IMR-90 (cell line): ENCODE results near the gene CTNNA2. TPM values are rescaled to one million over a fixed set of nuclear protein-coding genes. Genes with fewer than 3 reads are reported as not detected.

Experiments
- ATAC-seq: fragments of 200-7000 bp; cut with Tn5 transposase; 2 replicates; pipeline ENCODE4 v1.9.1; 2020; ENCODE audit warnings: low read depth, mild to moderate bottlenecking, moderate library complexity
- BruUV-seq: library from RNA; stranded (reverse); fragments of 400-500 nt; replicated peaks from 2 replicates; lab custom pipeline; 2021; lab: Mats Ljungman, UMichigan
- CTCF ChIA-PET: fragments of 300-600 bp; formaldehyde crosslinking; extraction: SDS; loops from one replicate; lab custom pipeline; 2021; ENCODE audit warnings: antibody characterized with exemption; lab: Yijun Ruan, JAX
- POLR2A ChIA-PET: fragments of 300-600 bp; sonication (Branson Sonifier 250); formaldehyde crosslinking; loops from one replicate; lab custom pipeline; 2022; ENCODE audit warnings: antibody characterized with exemption; ENCODE audit not compliant: unreplicated experiment; lab: Charles Lee
- DNase-seq: peaks from one replicate; pipeline ENCODE4 v3.0.0; 2013
- H2AFZ ChIP-seq: replicated peaks from 2 replicates; pipeline ENCODE3; 2013; ENCODE audit warnings: low read length, mild to moderate bottlenecking; ENCODE audit not compliant: poor library complexity
- H2AK5ac ChIP-seq: 2 replicates; pipeline ENCODE4 v1.6.1; 2013; ENCODE audit warnings: low read depth, low read length, inconsistent platforms
- H2AK9ac ChIP-seq: replicated peaks from 2 replicates; pipeline ENCODE3; 2013; ENCODE audit warnings: mild to moderate bottlenecking, low read depth, low read length, moderate library complexity; ENCODE audit not compliant: poor library complexity
- H2BK120ac ChIP-seq: 2 replicates; pipeline ENCODE4 v1.6.1; 2013; ENCODE audit warnings: low read depth, low read length, inconsistent platforms
- H2BK15ac ChIP-seq: 3 replicates; pipeline ENCODE4 v1.6.1; 2013; ENCODE audit warnings: low read depth, low read length, inconsistent platforms
- H2BK20ac ChIP-seq: 2 replicates; pipeline ENCODE4 v1.6.1; 2013; ENCODE audit warnings: low read depth, mild to moderate bottlenecking, inconsistent platforms, low read length, moderate library complexity
- H2BK5ac ChIP-seq: 2 replicates; pipeline ENCODE4 v1.6.1; 2013; ENCODE audit warnings: mild to moderate bottlenecking, low read depth, low read length, inconsistent platforms; ENCODE audit not compliant: poor library complexity, severe bottlenecking
- H3K14ac ChIP-seq: replicated peaks from 2 replicates; pipeline ENCODE4 v1.6.1; 2013; ENCODE audit warnings: low read depth, low read length, inconsistent platforms
- H3K18ac ChIP-seq: 2 replicates; pipeline ENCODE4 v1.6.1; 2013; ENCODE audit warnings: low read depth, low read length, control low read depth
- H3K23ac ChIP-seq: 2 replicates; pipeline ENCODE4 v1.6.1; 2013; ENCODE audit warnings: low read depth, low read length, inconsistent platforms
- H3K27ac ChIP-seq: 2 replicates; pipeline ENCODE4 v1.5.1; 2013; ENCODE audit warnings: mild to moderate bottlenecking, control low read depth, low read length; ENCODE audit not compliant: insufficient read depth
- H3K27me3 ChIP-seq: 2 replicates; pipeline ENCODE4 v1.6.1; 2013; ENCODE audit warnings: low read length; ENCODE audit not compliant: control insufficient read depth, insufficient read depth
- H3K36me3 ChIP-seq: 2 replicates; pipeline ENCODE4 v1.6.1; 2013; ENCODE audit warnings: low read length, mixed read lengths; ENCODE audit not compliant: control insufficient read depth, insufficient read depth
- H3K4ac ChIP-seq: 2 replicates; pipeline ENCODE4 v1.6.1; 2013; ENCODE audit warnings: low read depth, low read length, inconsistent platforms
- H3K4me1 ChIP-seq: 2 replicates; pipeline ENCODE4 v1.6.1; 2013; ENCODE audit warnings: low read length, mixed read lengths; ENCODE audit not compliant: control insufficient read depth, insufficient read depth
- H3K4me2 ChIP-seq: 2 replicates; pipeline ENCODE4 v1.6.1; 2013; ENCODE audit warnings: low read depth, mild to moderate bottlenecking, control low read depth, low read length, moderate library complexity
- H3K4me3 ChIP-seq: 2 replicates; pipeline ENCODE4 v1.5.1; 2013; ENCODE audit warnings: low read depth, mild to moderate bottlenecking, control low read depth, low read length, moderate library complexity; ENCODE audit not compliant: insufficient read depth
- H3K56ac ChIP-seq: 2 replicates; pipeline ENCODE4 v1.6.1; 2013; ENCODE audit warnings: low read length, inconsistent platforms; ENCODE audit not compliant: insufficient read depth; ENCODE audit errors: extremely low read depth
- H3K79me1 ChIP-seq, 2 experiments: 2 replicates each; pipeline ENCODE4 v1.6.1; 2013; ENCODE audit warnings: low read length in 2 of 2, inconsistent platforms in 1 of 2, low read depth in 1 of 2
- H3K9ac ChIP-seq: 2 replicates; pipeline ENCODE4 v1.6.1; 2013; ENCODE audit warnings: low read depth, low read length, control low read depth
- H3K9me1 ChIP-seq: 2 replicates; pipeline ENCODE4 v1.6.1; 2013; ENCODE audit warnings: low read length, inconsistent platforms; ENCODE audit not compliant: insufficient read depth
- H3K9me3 ChIP-seq: 2 replicates; pipeline ENCODE4 v1.6.1; 2013; ENCODE audit warnings: low read length; ENCODE audit not compliant: control insufficient read depth, insufficient read depth
- H4K20me1 ChIP-seq: 2 replicates; pipeline ENCODE4 v1.6.1; 2013; ENCODE audit warnings: low read length, inconsistent platforms; ENCODE audit not compliant: insufficient read depth
- H4K5ac ChIP-seq: 2 replicates; pipeline ENCODE4 v1.6.1; 2013; ENCODE audit warnings: mild to moderate bottlenecking, low read depth, low read length, control low read depth
- H4K8ac ChIP-seq, 2 experiments: 2 replicates each; pipeline ENCODE4 v1.6.1; 2013; ENCODE audit warnings: low read depth in 2 of 2, low read length in 2 of 2, control low read depth in 1 of 2, inconsistent platforms in 1 of 2
- H4K91ac ChIP-seq: 2 replicates; pipeline ENCODE4 v1.6.1; 2013; ENCODE audit warnings: low read depth, low read length, inconsistent platforms; ENCODE audit not compliant: insufficient read depth
- BHLHE40 ChIP-seq: fragments of 150-350 bp; IDR thresholded peaks from 2 replicates; pipeline ENCODE4 v1.6.1; 2016; ENCODE audit warnings: mild to moderate bottlenecking, low read depth, low read length
- CEBPB ChIP-seq: IDR thresholded peaks from 2 replicates; pipeline ENCODE4 v1.6.1; 2012; ENCODE audit warnings: low read depth, low read length, improper control_type of control experiment
- CHD1 ChIP-seq: IDR thresholded peaks from 2 replicates; pipeline ENCODE4 v1.6.1; 2012; ENCODE audit warnings: low read depth, low read length, improper control_type of control experiment
- FOS ChIP-seq: fragments of 150-350 bp; IDR thresholded peaks from 2 replicates; pipeline ENCODE4 v1.6.1; 2016; ENCODE audit warnings: low read depth, low read length
- MAFK ChIP-seq: IDR thresholded peaks from 2 replicates; pipeline ENCODE4 v1.6.1; 2012; ENCODE audit warnings: low read depth, low read length, improper control_type of control experiment
- MAZ ChIP-seq: IDR thresholded peaks from 2 replicates; pipeline ENCODE4 v1.6.1; 2012; ENCODE audit warnings: low read depth, mild to moderate bottlenecking, low read length, improper control_type of control experiment, moderate library complexity, borderline replicate concordance
- MXI1 ChIP-seq: IDR thresholded peaks from 2 replicates; pipeline ENCODE4 v1.6.1; 2012; ENCODE audit warnings: low read depth, mild to moderate bottlenecking, low read length, moderate library complexity, borderline replicate concordance
- NFE2L2 ChIP-seq: fragments of 150-350 bp; IDR thresholded peaks from 2 replicates; pipeline ENCODE4 v1.6.1; 2016; ENCODE audit warnings: low read depth, mild to moderate bottlenecking, low read length
- POLR2A ChIP-seq: IDR thresholded peaks from 2 replicates; pipeline ENCODE4 v1.6.1; 2012; ENCODE audit warnings: mild to moderate bottlenecking, low read depth, low read length
- RAD21 ChIP-seq: IDR thresholded peaks from 2 replicates; pipeline ENCODE4 v1.6.1; 2012; ENCODE audit warnings: low read length, improper control_type of control experiment
- RCOR1 ChIP-seq: IDR thresholded peaks from 2 replicates; pipeline ENCODE4 v1.6.1; 2012; ENCODE audit warnings: mild to moderate bottlenecking, low read length, improper control_type of control experiment; ENCODE audit not compliant: insufficient replicate concordance
- RFX5 ChIP-seq: IDR thresholded peaks from 2 replicates; pipeline ENCODE4 v1.8.0; 2012; ENCODE audit warnings: low read depth, mild to moderate bottlenecking, low read length, moderate library complexity
- SMC3 ChIP-seq: fragments of 150-350 bp; IDR thresholded peaks from 2 replicates; pipeline ENCODE4 v1.6.1; 2016; ENCODE audit warnings: low read depth, mild to moderate bottlenecking, antibody characterized with exemption, low read length, moderate library complexity
- WGBS, 2 experiments: methylation state at CpG; one replicate each; pipeline versions ENCODE4 v1.1.5 to v1.1.7; 2013; ENCODE audit warnings: missing lambda C conversion rate in 2 of 2; ENCODE audit not compliant: insufficient read length in 1 of 2; ENCODE audit errors: extremely low coverage in 2 of 2; 5-methylcytosine and 5-hydroxymethylcytosine counted together
- dilution Hi-C: fragments of 300-500 bp; cut with HindIII; formaldehyde crosslinking; loops from one replicate; pipeline ENCODE4 v1.14.3; 2018; ENCODE audit warnings: low sequenced_read_pairs; ENCODE audit not compliant: unreplicated experiment
- in situ Hi-C: fragments of 300-500 bp; cut with MboI; formaldehyde crosslinking; loops from 3 replicates; pipeline ENCODE4 v1.14.3; 2019; ENCODE audit warnings: low sequenced_read_pairs, inconsistent platforms, mixed read lengths
- intact Hi-C: fragments of 100-400 bp; cut with micrococcal nuclease; formaldehyde crosslinking; loops from 2 replicates; pipeline ENCODE4 v1.10.0; 2022
- polyA plus RNA-seq, 3 experiments: library from polyadenylated mRNA; depleted of rRNA; stranded (reverse); fragments of >200 nt; gene quantifications; 2 replicates each; pipeline ENCODE4 v1.2.3, GENCODE V29; 2012; ENCODE audit warnings: low replicate concordance in 1 of 3
- total RNA-seq: library from RNA; depleted of rRNA; stranded (reverse); fragments of >200 nt; gene quantifications from 2 replicates; pipeline ENCODE4 v1.2.3, GENCODE V29; 2012
- TF ChIP-seq, protein P1 (sequence below): conservative IDR thresholded peaks from 2 replicates; pipeline ENCODE4 v1.5.1; 2012; ENCODE audit warnings: mild to moderate bottlenecking, low read depth, low read length, improper control_type of control experiment
- TF ChIP-seq, protein P2 (sequence below): fragments of 150-350 bp; IDR thresholded peaks from 2 replicates; pipeline ENCODE4 v1.6.1; 2017; ENCODE audit warnings: mild to moderate bottlenecking, antibody characterized with exemption, low read length, low read depth
- TF ChIP-seq, protein P3 (sequence below): fragments of 150-350 bp; IDR thresholded peaks from 2 replicates; pipeline ENCODE4 v1.6.1; 2016; ENCODE audit warnings: low read depth, mild to moderate bottlenecking, low read length, moderate library complexity, borderline replicate concordance

CTNNA2 gene
- total and polyA plus RNA-seq, 2 of the 4 experiments (the other 2 are of a cell fraction), result not detected

DNA sequence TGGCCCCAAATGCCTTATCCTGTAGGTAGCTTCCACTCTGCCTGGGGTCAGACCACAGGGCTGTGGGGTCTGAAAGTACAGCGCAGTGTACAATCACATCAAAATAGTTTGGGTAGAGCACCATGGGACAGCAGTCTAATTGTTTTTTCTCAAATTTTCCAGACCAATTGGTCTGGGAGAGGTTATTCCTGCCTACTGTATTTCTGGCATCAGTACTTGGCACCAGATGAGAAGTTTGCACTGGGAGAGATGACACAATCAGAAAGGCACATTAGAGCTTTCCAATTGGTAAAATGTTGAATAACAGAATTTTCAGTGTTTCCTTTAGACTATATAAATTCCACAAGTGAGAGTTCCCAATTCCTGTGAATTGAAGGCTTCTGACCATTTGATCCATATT lies 822.6 kb downstream of the CTNNA2 start:
- dilution Hi-C loops, result no loop called here
- Histone ChIP-seq H3K36me3 (no peaks in the 10 kb centered on the region), H3K4me2 (no peak overlapping the region), H3K14ac (no peak overlapping the region), H3K4ac (no peak overlapping the region), H2BK20ac (no peak overlapping the region), H3K4me1 (no peaks in the 10 kb centered on the region), H4K5ac (no peak overlapping the region), H2BK120ac (no peak overlapping the region), H3K9me3 (no peaks in the 10 kb centered on the region), H3K9ac (no peak overlapping the region), H3K18ac (no peak overlapping the region), H3K27me3 (no peaks in the 10 kb centered on the region), H2AK9ac (no peak overlapping the region), H3K56ac (no peak overlapping the region), H3K9me1 (no peaks in the 10 kb centered on the region), H3K23ac (no peak overlapping the region), H4K91ac (no peak overlapping the region), H4K20me1 (no peaks in the 10 kb centered on the region), H3K27ac (no peak overlapping the region), H2AK5ac (no peak overlapping the region), H3K4me3 (no peak overlapping the region), H2BK15ac (no peak overlapping the region), H2BK5ac (no peak overlapping the region), H4K8ac (no peak overlapping the region), H2AFZ (no peak overlapping the region), H3K79me1 (no peaks in the 10 kb centered on the region)
- ATAC-seq (no peak), DNase-seq (no peak)
- CTCF ChIA-PET, result no interaction called here
- POLR2A ChIA-PET, result no interaction called here
- intact Hi-C loops, result no loop called here
- WGBS, 2 experiments, result no CpG with 5 or more reads among the region's 1 CpG
- TF ChIP-seq MAZ (no peak), CHD1 (no peak), MXI1 (no peak), MAFK (no peak), RCOR1 (no peak), POLR2A (no peak), CEBPB (no peak), FOS (no peak), RFX5 (no peak), SMC3 (no peak), BHLHE40 (no peak), RAD21 (no peak), NFE2L2 (no peak)
- TF ChIP-seq, protein P1, sequence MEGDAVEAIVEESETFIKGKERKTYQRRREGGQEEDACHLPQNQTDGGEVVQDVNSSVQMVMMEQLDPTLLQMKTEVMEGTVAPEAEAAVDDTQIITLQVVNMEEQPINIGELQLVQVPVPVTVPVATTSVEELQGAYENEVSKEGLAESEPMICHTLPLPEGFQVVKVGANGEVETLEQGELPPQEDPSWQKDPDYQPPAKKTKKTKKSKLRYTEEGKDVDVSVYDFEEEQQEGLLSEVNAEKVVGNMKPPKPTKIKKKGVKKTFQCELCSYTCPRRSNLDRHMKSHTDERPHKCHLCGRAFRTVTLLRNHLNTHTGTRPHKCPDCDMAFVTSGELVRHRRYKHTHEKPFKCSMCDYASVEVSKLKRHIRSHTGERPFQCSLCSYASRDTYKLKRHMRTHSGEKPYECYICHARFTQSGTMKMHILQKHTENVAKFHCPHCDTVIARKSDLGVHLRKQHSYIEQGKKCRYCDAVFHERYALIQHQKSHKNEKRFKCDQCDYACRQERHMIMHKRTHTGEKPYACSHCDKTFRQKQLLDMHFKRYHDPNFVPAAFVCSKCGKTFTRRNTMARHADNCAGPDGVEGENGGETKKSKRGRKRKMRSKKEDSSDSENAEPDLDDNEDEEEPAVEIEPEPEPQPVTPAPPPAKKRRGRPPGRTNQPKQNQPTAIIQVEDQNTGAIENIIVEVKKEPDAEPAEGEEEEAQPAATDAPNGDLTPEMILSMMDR, result no peak
- TF ChIP-seq, protein P2, sequence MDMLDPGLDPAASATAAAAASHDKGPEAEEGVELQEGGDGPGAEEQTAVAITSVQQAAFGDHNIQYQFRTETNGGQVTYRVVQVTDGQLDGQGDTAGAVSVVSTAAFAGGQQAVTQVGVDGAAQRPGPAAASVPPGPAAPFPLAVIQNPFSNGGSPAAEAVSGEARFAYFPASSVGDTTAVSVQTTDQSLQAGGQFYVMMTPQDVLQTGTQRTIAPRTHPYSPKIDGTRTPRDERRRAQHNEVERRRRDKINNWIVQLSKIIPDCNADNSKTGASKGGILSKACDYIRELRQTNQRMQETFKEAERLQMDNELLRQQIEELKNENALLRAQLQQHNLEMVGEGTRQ, result no peak
- TF ChIP-seq, protein P3, sequence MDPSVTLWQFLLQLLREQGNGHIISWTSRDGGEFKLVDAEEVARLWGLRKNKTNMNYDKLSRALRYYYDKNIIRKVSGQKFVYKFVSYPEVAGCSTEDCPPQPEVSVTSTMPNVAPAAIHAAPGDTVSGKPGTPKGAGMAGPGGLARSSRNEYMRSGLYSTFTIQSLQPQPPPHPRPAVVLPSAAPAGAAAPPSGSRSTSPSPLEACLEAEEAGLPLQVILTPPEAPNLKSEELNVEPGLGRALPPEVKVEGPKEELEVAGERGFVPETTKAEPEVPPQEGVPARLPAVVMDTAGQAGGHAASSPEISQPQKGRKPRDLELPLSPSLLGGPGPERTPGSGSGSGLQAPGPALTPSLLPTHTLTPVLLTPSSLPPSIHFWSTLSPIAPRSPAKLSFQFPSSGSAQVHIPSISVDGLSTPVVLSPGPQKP, result no peak
- in situ Hi-C loops, result no loop called here
- BruUV-seq, result no TSS peak
